ENCODE results near the gene TMEM186. TPM values are rescaled to one million over a fixed set of nuclear protein-coding genes. Genes with fewer than 3 reads are reported as not detected.
"Not testable (repeated sequence)": the region's sequence is repeated elsewhere in the genome, so short reads cannot be mapped to it uniquely, and the experiment has no call there.

TMEM186 gene
- total and polyA plus RNA-seq, 4 experiments from 2014 or later = 9.4 to 20.0 (median 16.7) TPM

DNA sequence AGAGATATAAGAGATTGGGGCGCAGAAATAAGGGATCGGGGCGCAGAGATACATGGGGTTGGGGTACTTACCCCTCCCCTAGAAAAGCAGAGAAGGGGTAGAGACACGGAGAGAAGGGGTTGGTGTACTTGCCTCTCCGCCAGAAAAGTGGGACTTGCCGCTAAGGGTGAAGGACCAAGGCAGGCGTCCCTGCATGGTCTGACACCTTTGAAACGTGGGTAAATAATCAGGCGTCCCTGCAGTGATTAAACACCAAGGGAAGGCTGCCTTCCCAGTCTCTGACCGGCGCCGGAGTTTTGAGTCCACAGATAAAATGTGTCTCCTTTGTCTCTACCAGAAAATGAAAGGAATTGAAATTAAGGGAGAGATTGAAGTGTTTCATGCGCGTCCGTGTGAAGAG lies 40.2 kb upstream of the TMEM186 start:
- intact Hi-C loops (cut with micrococcal nuclease); H3K27me3 ChIP-seq (ENCODE audit: insufficient read depth, low read length); H3K4me3 ChIP-seq (ENCODE audit: low read length in 2 of 2); DNase-seq; H3K4me3 Mint-ChIP-seq; H3K9me3 ChIP-seq (ENCODE audit: control insufficient read depth in 1 of 2, low read length in 2 of 2); H3K9me3 Mint-ChIP-seq; POLR2A ChIA-PET (ENCODE audit: partially characterized antibody); H3K27me3 Mint-ChIP-seq; H3K4me1 ChIP-seq (ENCODE audit: insufficient read depth, low read length); H3K27ac Mint-ChIP-seq; H3K36me3 Mint-ChIP-seq; CTCF ChIA-PET (ENCODE audit: partially characterized antibody); H3K36me3 ChIP-seq (ENCODE audit: insufficient read depth, low read length); H3K27ac ChIP-seq (ENCODE audit: low read depth, low read length): not testable (repeated sequence)
- peaks cover 10 to 20% (median 11%) of the 10 kb centered on the region in 4 donors for H3K4me1 Mint-ChIP-seq

DNA sequence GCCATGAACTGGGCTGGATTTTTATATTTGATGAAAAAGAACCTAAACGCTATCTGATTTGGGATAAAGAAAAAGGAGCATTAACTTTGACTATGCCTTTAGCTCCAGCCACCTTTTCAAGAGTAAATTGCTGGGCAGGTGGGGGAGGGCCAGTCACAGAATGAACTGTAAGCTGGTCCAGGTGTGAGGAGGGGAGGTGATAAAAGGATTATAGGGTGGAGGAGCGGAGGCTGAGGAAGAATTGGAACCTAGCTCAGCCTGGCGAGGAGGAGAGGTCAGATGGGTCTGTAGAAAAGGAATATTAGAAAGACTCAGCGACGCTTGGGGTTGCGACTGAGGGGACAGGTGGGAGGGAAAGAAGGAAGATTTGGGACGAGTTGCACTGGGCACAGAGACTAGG lies 39.4 kb upstream of the TMEM186 start:
- H3K27me3 Mint-ChIP-seq; intact Hi-C loops (cut with micrococcal nuclease); H3K9me3 Mint-ChIP-seq; H3K36me3 Mint-ChIP-seq; H3K4me3 Mint-ChIP-seq; H3K27me3 ChIP-seq (ENCODE audit: insufficient read depth, low read length); H3K4me1 ChIP-seq (ENCODE audit: insufficient read depth, low read length); POLR2A ChIA-PET (ENCODE audit: partially characterized antibody); H3K9me3 ChIP-seq (ENCODE audit: control insufficient read depth in 1 of 2, low read length in 2 of 2); H3K4me3 ChIP-seq (ENCODE audit: low read length in 2 of 2); H3K27ac ChIP-seq (ENCODE audit: low read depth, low read length); DNase-seq; H3K27ac Mint-ChIP-seq; H3K36me3 ChIP-seq (ENCODE audit: insufficient read depth, low read length): not testable (repeated sequence)
- CTCF ChIA-PET (ENCODE audit: partially characterized antibody) = interaction anchor here (1.1 kb wide), 1 partner anchor 34 kb away, joined by 4 read pairs; no protein-coding TSS in a partner anchor
- peaks cover 3 to 13% (median 5%) of the 10 kb centered on the region in 4 donors for H3K4me1 Mint-ChIP-seq

DNA sequence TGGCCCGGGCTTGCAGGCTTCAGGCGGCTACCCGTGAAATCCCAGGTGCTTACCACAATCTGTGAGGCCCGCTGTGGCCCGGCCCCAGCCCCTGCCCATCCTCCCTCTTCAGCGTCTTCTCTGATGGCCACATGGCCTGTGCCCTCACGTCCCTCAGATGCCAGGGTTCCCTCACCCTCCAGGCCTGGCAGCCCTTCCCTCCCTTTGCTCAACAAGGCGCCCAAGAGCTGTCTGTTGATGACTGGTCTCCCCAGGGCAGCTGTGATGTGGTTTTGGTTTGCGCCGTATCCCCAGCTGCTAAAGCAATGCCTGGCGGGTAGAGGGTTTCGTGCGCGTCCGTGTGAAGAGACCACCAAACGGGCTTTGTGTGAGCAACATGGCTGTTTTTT lies 35.3 kb upstream of the TMEM186 start:
- no peaks in the 10 kb centered on the region for H3K27me3 ChIP-seq (ENCODE audit: insufficient read depth, low read length)
- no peak for DNase-seq
- no peak overlapping the region for H3K4me3 ChIP-seq (ENCODE audit: low read length in 2 of 2)
- Mint-ChIP-seq H3K27ac (peak overlapping the region; percentile 35 to 78 (median 60)), H3K4me1 (peaks cover 0 to 13% (median 9%) of the 10 kb centered on the region in 4 donors), H3K27me3 (no peaks in the 10 kb centered on the region), H3K36me3 (peaks cover 12 to 36% of the 10 kb centered on the region in 2 donors), H3K4me3 (peak overlapping the region in 3 of 8 donors; percentile 46 to 53 (median 50)), H3K9me3 (no peaks in the 10 kb centered on the region)
- CTCF ChIA-PET (ENCODE audit: partially characterized antibody) = no interaction called here
- peaks cover 23% of the 10 kb centered on the region for H3K36me3 ChIP-seq (ENCODE audit: insufficient read depth, low read length)
- POLR2A ChIA-PET (ENCODE audit: partially characterized antibody) = no interaction called here
- no peaks in the 10 kb centered on the region for H3K9me3 ChIP-seq (ENCODE audit: control insufficient read depth in 1 of 2, low read length in 2 of 2)
- H3K27ac ChIP-seq (ENCODE audit: low read depth, low read length) = no peak overlapping the region
- no peaks in the 10 kb centered on the region for H3K4me1 ChIP-seq (ENCODE audit: insufficient read depth, low read length)
- intact Hi-C loops (cut with micrococcal nuclease) = no loop called here

DNA sequence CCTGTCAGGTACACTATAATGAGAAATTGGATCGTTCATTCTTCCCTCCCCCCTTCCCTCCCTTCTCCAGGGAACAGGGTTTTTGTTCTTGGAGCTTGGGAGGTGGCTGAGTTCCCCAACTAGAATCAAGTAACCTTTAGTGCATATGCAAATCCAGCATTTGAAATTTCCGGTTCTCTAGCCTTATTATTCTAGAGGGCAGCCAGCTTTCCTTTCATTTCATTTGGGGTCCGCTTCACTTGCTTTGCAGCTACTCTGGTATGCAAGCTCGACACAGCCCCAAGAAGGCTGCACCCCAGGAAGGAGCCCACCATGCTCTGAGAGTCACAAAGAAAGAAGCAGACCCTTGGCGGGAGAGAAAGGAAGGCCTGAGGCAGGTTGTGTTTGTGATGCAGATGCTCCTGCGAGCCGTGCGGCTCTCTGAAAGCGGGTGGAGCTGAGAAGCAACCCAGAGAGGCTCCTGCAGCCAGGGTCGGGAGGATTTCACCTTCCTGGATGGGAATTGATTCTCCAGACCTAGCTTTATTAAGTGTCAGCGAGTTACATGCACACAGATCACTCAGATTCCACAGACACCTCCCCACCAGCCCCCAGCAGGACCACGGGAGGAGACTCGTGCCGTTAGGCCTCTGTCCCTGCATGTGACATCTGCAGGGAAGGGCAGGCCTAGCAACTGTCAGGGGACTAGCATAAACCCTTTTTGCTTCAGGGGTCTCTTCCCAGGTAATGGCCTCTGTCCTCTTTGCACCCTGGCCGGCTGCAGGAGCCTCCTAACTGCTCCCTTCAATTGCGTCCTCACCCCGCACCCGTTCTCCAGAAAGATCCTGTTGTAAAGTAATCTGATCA lies 34.7 kb upstream of the TMEM186 start:
- Mint-ChIP-seq H3K27me3 (no peaks in the 10 kb centered on the region), H3K27ac (peak overlapping the region in 3 of 7 donors; percentile 35 to 50 (median 40)), H3K36me3 (peaks cover 12 to 37% of the 10 kb centered on the region in 2 donors), H3K9me3 (no peaks in the 10 kb centered on the region), H3K4me1 (peaks cover 0 to 13% (median 9%) of the 10 kb centered on the region in 4 donors), H3K4me3 (no peak overlapping the region)
- ChIA-PET POLR2A (ENCODE audit: partially characterized antibody) (no interaction called here), CTCF (ENCODE audit: partially characterized antibody) (no interaction called here)
- Histone ChIP-seq H3K4me1 (ENCODE audit: insufficient read depth, low read length) (no peaks in the 10 kb centered on the region), H3K27ac (ENCODE audit: low read depth, low read length) (no peak overlapping the region), H3K9me3 (ENCODE audit: control insufficient read depth in 1 of 2, low read length in 2 of 2) (no peaks in the 10 kb centered on the region), H3K27me3 (ENCODE audit: insufficient read depth, low read length) (no peaks in the 10 kb centered on the region), H3K4me3 (ENCODE audit: low read length in 2 of 2) (no peak overlapping the region), H3K36me3 (ENCODE audit: insufficient read depth, low read length) (peaks cover 23% of the 10 kb centered on the region)
- intact Hi-C loops (cut with micrococcal nuclease) = no loop called here
- DNase-seq = no peak

DNA sequence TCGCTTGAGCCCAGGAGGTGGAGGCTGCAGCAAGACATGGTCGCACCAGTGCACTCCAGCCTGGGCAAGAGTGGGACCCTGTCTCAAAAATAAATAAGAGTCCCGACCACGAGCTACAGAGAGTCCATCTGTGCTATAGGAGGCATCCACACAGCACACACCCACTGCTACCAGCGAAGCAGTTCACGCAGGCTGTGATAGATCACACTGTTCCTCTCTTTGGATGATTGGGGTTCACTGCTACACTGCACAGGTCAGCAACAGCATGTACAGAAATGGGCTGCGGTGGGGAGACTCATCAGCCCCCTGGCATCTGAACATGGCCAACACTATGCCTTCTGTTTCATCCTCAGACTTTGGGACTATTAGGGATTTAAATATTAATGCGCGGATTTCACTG lies 34.0 kb upstream of the TMEM186 start:
- no peaks in the 10 kb centered on the region for H3K9me3 Mint-ChIP-seq
- peaks cover 12 to 38% of the 10 kb centered on the region in 2 donors for H3K36me3 Mint-ChIP-seq
- no peak overlapping the region for H3K27ac ChIP-seq (ENCODE audit: low read depth, low read length)
- intact Hi-C loops (cut with micrococcal nuclease) = no loop called here
- no peak overlapping the region for H3K4me3 Mint-ChIP-seq
- CTCF ChIA-PET (ENCODE audit: partially characterized antibody) = no interaction called here
- H3K27me3 ChIP-seq (ENCODE audit: insufficient read depth, low read length) = no peaks in the 10 kb centered on the region
- H3K27ac Mint-ChIP-seq = peak overlapping the region in 1 of 7 donors; percentile 33
- no peaks in the 10 kb centered on the region for H3K9me3 ChIP-seq (ENCODE audit: control insufficient read depth in 1 of 2, low read length in 2 of 2)
- peaks cover 0 to 13% (median 9%) of the 10 kb centered on the region in 4 donors for H3K4me1 Mint-ChIP-seq
- no peaks in the 10 kb centered on the region for H3K27me3 Mint-ChIP-seq
- POLR2A ChIA-PET (ENCODE audit: partially characterized antibody) = no interaction called here
- H3K4me1 ChIP-seq (ENCODE audit: insufficient read depth, low read length) = no peaks in the 10 kb centered on the region
- peaks cover 23% of the 10 kb centered on the region for H3K36me3 ChIP-seq (ENCODE audit: insufficient read depth, low read length)
- no peak for DNase-seq
- H3K4me3 ChIP-seq (ENCODE audit: low read length in 2 of 2) = no peak overlapping the region

DNA sequence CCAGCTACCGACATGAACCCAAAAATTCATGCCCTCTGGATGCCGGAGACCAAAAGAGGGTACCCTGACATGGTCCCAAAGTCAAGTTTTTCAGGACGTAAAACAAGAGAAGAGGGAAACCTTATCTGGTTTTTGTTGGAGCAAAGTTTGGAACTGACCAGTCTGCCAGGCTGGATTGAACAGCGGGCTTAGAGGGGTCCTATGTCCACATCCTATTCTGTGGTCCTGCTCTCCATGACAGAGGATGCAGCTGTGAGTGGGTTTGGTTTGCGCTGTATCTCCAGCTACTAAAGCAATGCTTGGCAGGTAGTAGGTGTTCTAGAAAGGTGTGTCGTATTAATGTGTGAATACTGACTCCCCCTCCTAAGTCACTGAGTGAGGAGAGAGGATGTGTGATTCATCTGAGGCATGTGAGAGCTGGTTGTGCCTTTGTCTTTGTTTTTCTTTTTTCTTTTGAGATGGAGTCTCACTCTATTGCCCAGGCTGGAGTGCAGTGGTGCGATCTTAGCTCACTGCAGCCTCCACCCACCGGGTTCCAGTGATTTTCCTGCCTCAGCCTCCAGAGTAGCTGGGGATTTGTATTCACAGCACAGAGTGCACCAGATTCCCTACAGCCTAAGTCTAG lies 31.2 kb upstream of the TMEM186 start:
- Histone ChIP-seq H3K9me3 (ENCODE audit: control insufficient read depth in 1 of 2, low read length in 2 of 2) (no peaks in the 10 kb centered on the region), H3K27ac (ENCODE audit: low read depth, low read length) (no peak overlapping the region), H3K36me3 (ENCODE audit: insufficient read depth, low read length) (peaks cover 23% of the 10 kb centered on the region), H3K27me3 (ENCODE audit: insufficient read depth, low read length) (no peaks in the 10 kb centered on the region), H3K4me3 (ENCODE audit: low read length in 2 of 2) (no peak overlapping the region), H3K4me1 (ENCODE audit: insufficient read depth, low read length) (no peaks in the 10 kb centered on the region)
- no peaks in the 10 kb centered on the region for H3K27me3 Mint-ChIP-seq
- peaks cover 12 to 42% of the 10 kb centered on the region in 2 donors for H3K36me3 Mint-ChIP-seq
- H3K27ac Mint-ChIP-seq = peak overlapping the region in 1 of 7 donors; percentile 31
- no peak overlapping the region for H3K4me3 Mint-ChIP-seq
- POLR2A ChIA-PET (ENCODE audit: partially characterized antibody) = no interaction called here
- intact Hi-C loops (cut with micrococcal nuclease) = no loop called here
- H3K4me1 Mint-ChIP-seq = peaks cover 0 to 9% (median 7%) of the 10 kb centered on the region in 4 donors
- no peak for DNase-seq
- CTCF ChIA-PET (ENCODE audit: partially characterized antibody) = interaction anchor here (1.0 kb wide), 1 partner anchor 52 kb away, joined by 3 read pairs; no protein-coding TSS in a partner anchor
- no peaks in the 10 kb centered on the region for H3K9me3 Mint-ChIP-seq

DNA sequence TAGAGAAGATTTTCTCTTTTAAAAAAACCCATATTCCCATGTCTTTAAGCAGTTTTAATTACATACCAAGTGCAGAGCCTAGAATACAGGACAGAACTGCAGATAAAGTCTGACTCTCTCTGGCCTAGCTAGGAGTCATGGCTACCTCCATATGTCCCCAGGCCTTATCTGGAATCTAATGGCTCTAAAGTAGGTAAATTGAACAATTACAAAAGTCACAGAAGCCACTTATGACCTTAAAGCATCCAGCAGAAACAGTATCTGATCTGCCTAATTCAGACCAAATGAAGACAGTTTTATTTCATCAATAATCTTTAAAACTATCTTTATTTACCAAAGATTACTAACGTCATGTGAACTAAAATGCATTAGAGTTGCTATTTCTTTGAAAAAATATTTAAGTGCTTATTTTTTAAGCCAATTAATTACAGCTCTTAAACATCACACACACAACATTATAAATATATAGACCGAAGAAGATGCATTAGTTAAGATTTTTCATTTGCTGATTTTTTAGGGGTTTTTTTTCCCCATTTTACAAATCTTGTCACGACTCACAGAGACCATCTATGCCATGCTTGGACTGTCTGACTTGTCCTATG lies 28.9 kb upstream of the TMEM186 start:
- Mint-ChIP-seq H3K36me3 (peaks cover 17 to 48% of the 10 kb centered on the region in 2 donors), H3K27me3 (no peaks in the 10 kb centered on the region), H3K27ac (no peak overlapping the region), H3K9me3 (no peaks in the 10 kb centered on the region), H3K4me3 (no peak overlapping the region), H3K4me1 (peaks cover 0 to 22% (median 5%) of the 10 kb centered on the region in 4 donors)
- DNase-seq = no peak
- ChIA-PET POLR2A (ENCODE audit: partially characterized antibody) (no interaction called here), CTCF (ENCODE audit: partially characterized antibody) (interaction anchor here (0.6 kb wide), 1 partner anchor 179 kb away, joined by 3 read pairs; no protein-coding TSS in a partner anchor)
- Histone ChIP-seq H3K27ac (ENCODE audit: low read depth, low read length) (no peak overlapping the region), H3K36me3 (ENCODE audit: insufficient read depth, low read length) (peaks cover 13% of the 10 kb centered on the region), H3K27me3 (ENCODE audit: insufficient read depth, low read length) (no peaks in the 10 kb centered on the region), H3K4me1 (ENCODE audit: insufficient read depth, low read length) (no peaks in the 10 kb centered on the region), H3K4me3 (ENCODE audit: low read length in 2 of 2) (no peak overlapping the region), H3K9me3 (ENCODE audit: control insufficient read depth in 1 of 2, low read length in 2 of 2) (no peaks in the 10 kb centered on the region)
- intact Hi-C loops (cut with micrococcal nuclease) = no loop called here

Data from CD4-positive, alpha-beta memory T cell (primary cell).